Common myeloid progenitor, CD34-positive (primary cell): ENCODE data around the gene RPL37.
"Not testable (repeated sequence)": the region's sequence is repeated elsewhere in the genome, so short reads cannot be mapped to it uniquely, and the experiment has no call there.

Experiments used
- CTCF ChIA-PET: fragments of 350-600 bp; sonication (Branson Sonifier 250); formaldehyde crosslinking; loops from one replicate; lab custom pipeline; 2021; ENCODE audit warnings: antibody characterized with exemption; lab: Charles Lee
- POLR2A ChIA-PET: fragments of 350-600 bp; sonication (Branson Sonifier 250); formaldehyde crosslinking; loops from one replicate; lab custom pipeline; 2021; ENCODE audit warnings: antibody characterized with exemption; lab: Charles Lee
- DNase-seq, 3 donors: peaks; one replicate each; pipeline versions ENCODE4 v3.0.0 to v3.0.0-alpha.2; 2013
- H3K27ac ChIP-seq, 2 experiments: 1 replicate in 1 of 2; 2 replicates in 1 of 2; pipeline ENCODE4 v1.7.0; 2013; ENCODE audit warnings: inconsistent platforms in 2 of 2, low read length in 2 of 2, mild to moderate bottlenecking in 2 of 2, low read depth in 1 of 2, moderate library complexity in 1 of 2; ENCODE audit not compliant: severe bottlenecking in 2 of 2, insufficient read depth in 1 of 2, poor library complexity in 1 of 2
- H3K27me3 ChIP-seq, 5 experiments: replicated peaks in 2 of 5; 1 replicate in 3 of 5; 2 replicates in 2 of 5; pipeline versions ENCODE4 v1.6.1 to v1.7.0; 2013; ENCODE audit warnings: low read length in 4 of 5, mild to moderate bottlenecking in 2 of 5, moderate library complexity in 2 of 5, inconsistent platforms in 1 of 5; ENCODE audit not compliant: insufficient read depth in 5 of 5, control insufficient read depth in 4 of 5
- H3K36me3 ChIP-seq, 4 experiments: 1 replicate in 2 of 4; 2 replicates in 2 of 4; pipeline versions ENCODE4 v1.6.1 to v1.7.0; 2013; ENCODE audit warnings: low read length in 3 of 4, control low read depth in 1 of 4, mild to moderate bottlenecking in 1 of 4; ENCODE audit not compliant: control insufficient read depth in 4 of 4, insufficient read depth in 4 of 4
- H3K4me1 ChIP-seq, 4 experiments: 1 replicate in 3 of 4; 2 replicates in 1 of 4; pipeline versions ENCODE4 v1.6.1 to v1.7.1; 2013; ENCODE audit warnings: low read length in 3 of 4, mild to moderate bottlenecking in 3 of 4, control low read depth in 1 of 4, inconsistent platforms in 1 of 4, moderate library complexity in 1 of 4; ENCODE audit not compliant: control insufficient read depth in 4 of 4, insufficient read depth in 4 of 4; ENCODE audit errors: control extremely low read depth in 1 of 4
- H3K4me3 ChIP-seq, 7 experiments: 1 replicate in 4 of 7; 2 replicates in 3 of 7; pipeline versions ENCODE4 v1.5.1 to v1.7.0; 2013; ENCODE audit warnings: mild to moderate bottlenecking in 7 of 7, low read length in 6 of 7, moderate library complexity in 6 of 7, inconsistent platforms in 2 of 7, low read depth in 2 of 7, control low read depth in 1 of 7; ENCODE audit not compliant: insufficient read depth in 4 of 7, control insufficient read depth in 1 of 7; ENCODE audit errors: extremely low read depth in 1 of 7
- H3K9me3 ChIP-seq, 5 experiments: 1 replicate in 4 of 5; 2 replicates in 1 of 5; pipeline versions ENCODE4 v1.6.1 to v1.7.1; 2013; ENCODE audit warnings: low read length in 4 of 5, mild to moderate bottlenecking in 2 of 5, inconsistent platforms in 1 of 5, low read depth in 1 of 5, moderate library complexity in 1 of 5; ENCODE audit not compliant: control insufficient read depth in 4 of 5, insufficient read depth in 2 of 5; ENCODE audit errors: control extremely low read depth in 1 of 5
- WGBS: methylation state at CpG from one replicate; pipeline ENCODE4 v1.1.5; 2013; ENCODE audit not compliant: insufficient coverage; 5-methylcytosine and 5-hydroxymethylcytosine counted together

RPL37 gene

DNA sequence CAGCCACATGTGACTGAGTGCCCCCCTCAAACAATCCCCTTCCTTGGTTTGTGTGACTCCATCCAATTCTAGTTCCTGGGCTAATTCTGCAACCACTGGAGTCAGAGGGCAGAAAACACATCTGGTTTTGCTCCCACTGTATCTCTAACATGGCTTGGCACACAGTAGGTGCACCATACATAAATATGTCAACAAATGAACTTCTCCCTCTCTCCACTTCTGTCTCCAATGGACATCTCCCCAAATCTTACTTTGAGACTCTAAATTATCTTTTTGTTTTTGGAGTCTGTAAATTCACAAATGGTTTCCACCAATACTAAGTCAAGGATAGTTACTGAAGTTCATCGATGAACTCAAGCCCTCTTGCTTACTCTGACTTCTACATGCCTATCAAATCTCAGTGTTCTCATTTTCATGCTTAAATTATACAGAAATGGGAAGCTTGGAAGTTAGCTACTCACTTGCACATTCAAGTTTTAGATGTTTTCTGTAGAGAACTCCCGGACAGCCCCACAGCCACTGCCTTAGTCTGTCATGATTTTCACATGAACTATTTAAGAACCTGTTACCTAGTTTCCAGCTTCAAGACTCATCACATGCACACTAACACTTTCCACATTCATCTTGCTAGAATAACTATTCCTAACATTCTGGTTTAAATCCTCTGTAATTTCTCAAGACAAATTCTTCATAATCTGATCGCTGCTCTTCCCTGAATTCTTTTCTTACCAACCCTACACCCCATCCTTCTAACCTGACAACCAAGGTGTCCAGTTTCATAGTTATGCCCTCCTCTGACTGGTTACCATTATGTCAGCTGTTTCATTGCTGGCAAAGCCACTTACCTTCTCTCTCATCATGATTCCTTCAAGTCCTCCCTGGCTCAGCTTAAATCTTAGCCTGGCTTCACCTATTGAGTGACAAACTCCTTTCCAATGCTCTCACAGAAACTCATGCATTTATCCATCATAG lies 6.0 kb downstream of the RPL37 start:
- CTCF ChIA-PET, result interaction anchor here (1.1 to 1.2 kb wide), 3 partner anchors 13 to 147 kb away, joined by 3 to 4 read pairs (median 3); no protein-coding TSS in a partner anchor
- no peak for DNase-seq
- Histone ChIP-seq H3K36me3 (peaks cover 26 to 79% (median 62%) of the 10 kb centered on the region in 4 experiments), H3K27ac (peak overlapping the region; percentile 27 to 40), H3K4me3 (no peak overlapping the region), H3K9me3 (no peaks in the 10 kb centered on the region), H3K4me1 (peaks cover 4 to 19% (median 11%) of the 10 kb centered on the region in 4 experiments), H3K27me3 (no peaks in the 10 kb centered on the region)
- 97% methylated on average over 3 of the region's 3 CpGs for WGBS
- POLR2A ChIA-PET, result no interaction called here

GRCh38 chr5:40828021-40828631 lies 6.9 kb downstream of the RPL37 start:
- CTCF ChIA-PET, result interaction anchor here (1.1 kb wide), 1 partner anchor 147 kb away, joined by 3 read pairs; no protein-coding TSS in a partner anchor
- no peak overlapping the region for H3K4me3 ChIP-seq
- DNase-seq, result no peak
- POLR2A ChIA-PET, result no interaction called here
- peak overlapping the region; percentile 27 to 40 for H3K27ac ChIP-seq
- H3K36me3 ChIP-seq, result peaks cover 26 to 70% (median 55%) of the 10 kb centered on the region in 4 experiments
- H3K27me3 ChIP-seq, result no peaks in the 10 kb centered on the region
- H3K9me3 ChIP-seq, result no peaks in the 10 kb centered on the region
- H3K4me1 ChIP-seq, result peaks cover 0 to 10% (median 4%) of the 10 kb centered on the region in 4 experiments
- 100% methylated on average over 1 of the region's 3 CpGs for WGBS

- POLR2A ChIA-PET, result no interaction called here
- Histone ChIP-seq H3K36me3 (peaks cover 24 to 63% (median 48%) of the 10 kb centered on the region in 4 experiments), H3K9me3 (no peaks in the 10 kb centered on the region), H3K4me1 (peaks cover 0 to 3% (median 1%) of the 10 kb centered on the region in 4 experiments), H3K4me3 (no peak overlapping the region), H3K27ac (no peak overlapping the region), H3K27me3 (no peaks in the 10 kb centered on the region)
- no peak for DNase-seq
- CTCF ChIA-PET, result interaction anchor here (1.1 kb wide), 1 partner anchor 146 kb away, joined by 3 read pairs; no protein-coding TSS in a partner anchor
- 94% methylated on average over 10 of the region's 14 CpGs for WGBS
These were observed 7.6 kb downstream of the RPL37 start for GRCh38 chr5:40827188-40827977.

GRCh38 chr5:40826489-40827187 lies 8.4 kb downstream of the RPL37 start:
- WGBS, result 98% methylated on average over 5 of the region's 5 CpGs
- Histone ChIP-seq H3K36me3 (peaks cover 17 to 55% (median 41%) of the 10 kb centered on the region in 4 experiments), H3K4me3 (no peak overlapping the region), H3K27ac (no peak overlapping the region), H3K9me3 (no peaks in the 10 kb centered on the region), H3K4me1 (no peaks in the 10 kb centered on the region), H3K27me3 (no peaks in the 10 kb centered on the region)
- CTCF ChIA-PET, result interaction anchor here (1.5 kb wide), 1 partner anchor 52 kb away, joined by 4 read pairs; no protein-coding TSS in a partner anchor
- no peak for DNase-seq
- POLR2A ChIA-PET, result interaction anchor here (0.5 kb wide), 1 partner anchor 21 kb away, joined by 4 read pairs; no protein-coding TSS in a partner anchor

GRCh38 chr5:40825461-40826043 lies 9.5 kb downstream of the RPL37 start:
- H3K27ac ChIP-seq, H3K27me3 ChIP-seq, H3K4me1 ChIP-seq, H3K9me3 ChIP-seq, H3K4me3 ChIP-seq, POLR2A ChIA-PET, DNase-seq: not testable (repeated sequence)
- peaks cover 8 to 44% (median 31%) of the 10 kb centered on the region in 4 experiments for H3K36me3 ChIP-seq
- 98% methylated on average over 11 of the region's 11 CpGs for WGBS
- CTCF ChIA-PET, result interaction anchor here (1.5 kb wide), 1 partner anchor 53 kb away, joined by 4 read pairs; no protein-coding TSS in a partner anchor

DNA sequence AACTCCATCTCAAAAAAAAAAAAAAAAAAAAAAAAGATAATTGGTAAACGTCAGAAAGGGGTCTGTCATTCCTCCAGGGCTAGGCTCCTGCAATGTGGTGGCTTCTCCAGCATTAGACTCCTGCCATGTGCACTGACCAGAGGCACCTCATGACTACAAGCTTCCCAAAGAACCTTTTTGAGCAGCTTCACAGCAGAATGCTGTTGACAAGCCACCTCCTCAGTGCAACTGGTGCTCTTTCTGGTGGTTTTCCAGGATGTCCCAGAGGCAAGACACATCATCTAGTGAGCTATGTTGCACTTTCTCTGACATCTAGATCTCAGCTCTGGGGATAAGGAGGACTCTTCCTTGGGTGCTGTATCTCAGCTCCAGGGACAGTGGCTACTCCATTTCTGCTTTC lies 11.6 kb downstream of the RPL37 start:
- POLR2A ChIA-PET, result interaction anchor here (0.6 kb wide), 1 partner anchor 1754 kb away, joined by 3 read pairs; no protein-coding TSS in a partner anchor
- no peak for DNase-seq
- H3K27ac ChIP-seq, result no peak overlapping the region
- no peaks in the 10 kb centered on the region for H3K4me1 ChIP-seq
- CTCF ChIA-PET, result interaction anchor here (1.2 to 1.3 kb wide), 2 partner anchors 10 to 63 kb away, joined by 3 to 5 read pairs; no protein-coding TSS in a partner anchor
- no peaks in the 10 kb centered on the region for H3K27me3 ChIP-seq
- H3K9me3 ChIP-seq, result no peaks in the 10 kb centered on the region
- no peak overlapping the region for H3K4me3 ChIP-seq
- 100% methylated on average over 1 of the region's 1 CpG for WGBS
- H3K36me3 ChIP-seq, result peaks cover 8 to 24% (median 19%) of the 10 kb centered on the region in 4 experiments
